Measurements from ENCODE around the gene TRPC5OS. TPM values are rescaled to one million over a fixed set of nuclear protein-coding genes. Genes with fewer than 3 reads are reported as not detected.

Gene TRPC5OS
- total RNA-seq, 1 experiment from 2014 or later: not detected

DNA sequence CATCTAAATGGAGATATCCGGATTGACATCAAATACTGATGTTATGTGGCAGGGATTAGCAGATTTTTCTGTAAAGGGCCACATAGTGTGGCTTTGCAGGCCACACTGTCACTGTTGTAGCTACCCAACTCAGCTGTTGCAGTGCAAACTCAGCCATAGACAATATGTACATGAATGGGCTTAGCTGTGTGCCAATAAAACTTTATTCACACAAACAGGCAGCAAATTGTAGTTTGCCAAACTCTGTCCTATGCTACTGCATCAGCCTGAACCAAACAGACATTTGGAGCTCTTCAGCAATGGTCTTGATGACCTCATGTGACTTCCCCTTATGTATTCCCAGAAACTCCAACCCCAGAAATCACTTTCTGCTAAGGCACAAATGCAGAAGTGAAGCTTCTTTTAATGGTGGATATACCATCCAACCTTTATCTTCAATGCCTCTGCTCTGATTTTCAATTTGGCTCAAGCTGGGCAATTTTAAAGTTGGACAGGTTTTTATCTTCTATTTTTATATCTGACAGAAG, 18.4 kb upstream of the TRPC5OS start:
- DNase-seq: no peak
- no peaks in the 10 kb centered on the region for H3K79me2 ChIP-seq (ENCODE audit: low read depth)
- no peak overlapping the region for H2AFZ ChIP-seq
- H3K27ac ChIP-seq: no peak overlapping the region
- CTCF ChIA-PET: no interaction called here
- H3K4me1 ChIP-seq (replicated peaks; ENCODE audit: insufficient read depth): no peaks in the 10 kb centered on the region
- TF ChIP-seq, protein P1, sequence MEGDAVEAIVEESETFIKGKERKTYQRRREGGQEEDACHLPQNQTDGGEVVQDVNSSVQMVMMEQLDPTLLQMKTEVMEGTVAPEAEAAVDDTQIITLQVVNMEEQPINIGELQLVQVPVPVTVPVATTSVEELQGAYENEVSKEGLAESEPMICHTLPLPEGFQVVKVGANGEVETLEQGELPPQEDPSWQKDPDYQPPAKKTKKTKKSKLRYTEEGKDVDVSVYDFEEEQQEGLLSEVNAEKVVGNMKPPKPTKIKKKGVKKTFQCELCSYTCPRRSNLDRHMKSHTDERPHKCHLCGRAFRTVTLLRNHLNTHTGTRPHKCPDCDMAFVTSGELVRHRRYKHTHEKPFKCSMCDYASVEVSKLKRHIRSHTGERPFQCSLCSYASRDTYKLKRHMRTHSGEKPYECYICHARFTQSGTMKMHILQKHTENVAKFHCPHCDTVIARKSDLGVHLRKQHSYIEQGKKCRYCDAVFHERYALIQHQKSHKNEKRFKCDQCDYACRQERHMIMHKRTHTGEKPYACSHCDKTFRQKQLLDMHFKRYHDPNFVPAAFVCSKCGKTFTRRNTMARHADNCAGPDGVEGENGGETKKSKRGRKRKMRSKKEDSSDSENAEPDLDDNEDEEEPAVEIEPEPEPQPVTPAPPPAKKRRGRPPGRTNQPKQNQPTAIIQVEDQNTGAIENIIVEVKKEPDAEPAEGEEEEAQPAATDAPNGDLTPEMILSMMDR (conservative IDR thresholded peaks at IDR 0.05): no peak
- no peak for TF ChIP-seq EZH2 (IDR thresholded peaks at IDR 0.05; ENCODE audit: low read depth)
- no peaks in the 10 kb centered on the region for H4K20me1 ChIP-seq (ENCODE audit: insufficient read depth)
- no peaks in the 10 kb centered on the region for H3K9me2 ChIP-seq (ENCODE audit: insufficient read depth)
- BruUV-seq (replicated peaks): no TSS peak
- POLR2A ChIA-PET (ENCODE audit: unreplicated experiment): no interaction called here
- no peaks in the 10 kb centered on the region for H3F3A ChIP-seq (ENCODE audit: insufficient read depth, low read depth)
- no peak overlapping the region for H3K4me2 ChIP-seq
- no peaks in the 10 kb centered on the region for H3K27me3 ChIP-seq (ENCODE audit: insufficient read depth, low read depth)
- intact Hi-C loops (cut with micrococcal nuclease; ENCODE audit: unreplicated experiment): no loop called here
- no peaks in the 10 kb centered on the region for H3K36me3 ChIP-seq (ENCODE audit: low read depth)
- H3K9me3 ChIP-seq (ENCODE audit: insufficient read depth, low read depth): no peaks in the 10 kb centered on the region
- H3K4me3 ChIP-seq: no peak overlapping the region

DNA sequence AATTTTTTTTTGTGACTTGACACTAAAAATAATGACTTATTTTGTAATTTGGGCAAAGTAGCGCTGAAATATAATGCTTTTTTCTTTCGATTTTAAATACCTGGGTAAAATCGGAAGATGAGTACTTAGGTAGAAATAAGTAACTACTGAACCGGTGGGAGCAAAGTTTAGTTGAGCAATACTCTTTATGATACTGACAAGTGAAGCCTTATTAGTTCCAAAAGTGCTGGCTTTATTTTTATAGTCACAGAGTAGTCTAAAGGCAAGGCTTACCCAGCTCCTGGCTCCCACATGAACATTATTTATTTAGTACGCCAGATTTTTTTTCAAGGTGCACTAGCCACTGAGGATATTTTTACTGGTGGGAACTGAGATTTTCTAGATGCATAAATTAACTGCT, 14.4 kb upstream of the TRPC5OS start:
- ChIA-PET CTCF (no interaction called here), POLR2A (ENCODE audit: unreplicated experiment) (no interaction called here)
- no peak overlapping the region for H3K4me3 ChIP-seq

DNA sequence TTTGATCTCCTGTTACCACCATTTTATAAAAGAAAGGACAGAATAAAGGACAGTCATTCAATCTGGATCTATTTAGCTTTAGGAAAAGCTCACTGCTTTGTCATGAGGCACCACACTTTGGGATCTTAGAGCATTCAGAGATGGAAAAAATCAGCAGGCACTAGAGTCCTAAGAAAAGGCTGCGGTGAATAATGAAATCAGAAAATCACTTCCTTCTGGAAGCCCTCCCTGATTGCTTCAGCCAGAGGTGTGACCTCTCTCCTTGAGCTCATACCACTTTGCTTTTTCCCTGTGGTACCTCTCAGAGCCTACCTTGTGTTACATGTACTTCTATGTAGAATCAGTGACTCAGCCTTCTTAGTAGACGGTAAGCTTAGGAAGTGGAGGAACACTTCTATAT, 8.7 kb upstream of the TRPC5OS start:
- CTCF ChIA-PET: no interaction called here
- intact Hi-C loops (cut with micrococcal nuclease; ENCODE audit: unreplicated experiment): no loop called here
- Histone ChIP-seq H3K27ac (no peak overlapping the region), H3K4me2 (no peak overlapping the region), H4K20me1 (ENCODE audit: insufficient read depth) (no peaks in the 10 kb centered on the region), H3K79me2 (ENCODE audit: low read depth) (no peaks in the 10 kb centered on the region), H3K27me3 (ENCODE audit: insufficient read depth, low read depth) (no peaks in the 10 kb centered on the region), H3K36me3 (ENCODE audit: low read depth) (no peaks in the 10 kb centered on the region), H3K4me1 (replicated peaks; ENCODE audit: insufficient read depth) (peaks cover 9% of the 10 kb centered on the region; the same call in 1 of the 2 replicates), H3K9me3 (ENCODE audit: insufficient read depth, low read depth) (no peaks in the 10 kb centered on the region), H2AFZ (no peak overlapping the region), H3K9me2 (ENCODE audit: insufficient read depth) (no peaks in the 10 kb centered on the region), H3F3A (ENCODE audit: insufficient read depth, low read depth) (no peaks in the 10 kb centered on the region), H3K4me3 (no peak overlapping the region)
- POLR2A ChIA-PET (ENCODE audit: unreplicated experiment): no interaction called here
- BruUV-seq (replicated peaks): no TSS peak
- TF ChIP-seq EZH2 (IDR thresholded peaks at IDR 0.05; ENCODE audit: low read depth): no peak
- TF ChIP-seq, protein P1 (conservative IDR thresholded peaks at IDR 0.05): no peak
- no peak for DNase-seq

More for the DNA sequence above, 14.4 kb upstream of the TRPC5OS start:
- H3F3A ChIP-seq (ENCODE audit: insufficient read depth, low read depth): no peaks in the 10 kb centered on the region
- H3K9me3 ChIP-seq (ENCODE audit: insufficient read depth, low read depth): no peaks in the 10 kb centered on the region
- no peak overlapping the region for H3K4me2 ChIP-seq
- no peak for DNase-seq
- no peaks in the 10 kb centered on the region for H3K36me3 ChIP-seq (ENCODE audit: low read depth)
- no peaks in the 10 kb centered on the region for H3K27me3 ChIP-seq (ENCODE audit: insufficient read depth, low read depth)
- no peaks in the 10 kb centered on the region for H3K79me2 ChIP-seq (ENCODE audit: low read depth)
- no peak for TF ChIP-seq EZH2 (IDR thresholded peaks at IDR 0.05; ENCODE audit: low read depth)
- TF ChIP-seq, protein P1 (conservative IDR thresholded peaks at IDR 0.05): no peak
- intact Hi-C loops (cut with micrococcal nuclease; ENCODE audit: unreplicated experiment): no loop called here
- no peaks in the 10 kb centered on the region for H3K9me2 ChIP-seq (ENCODE audit: insufficient read depth)
- no TSS peak for BruUV-seq (replicated peaks)
- no peak overlapping the region for H3K27ac ChIP-seq
- H2AFZ ChIP-seq: no peak overlapping the region
- H3K4me1 ChIP-seq (replicated peaks; ENCODE audit: insufficient read depth): no peaks in the 10 kb centered on the region
- no peaks in the 10 kb centered on the region for H4K20me1 ChIP-seq (ENCODE audit: insufficient read depth)
